CD4-positive, CD25-positive, alpha-beta regulatory T cell (primary cell): Measurements from ENCODE around the gene MAML1. TPM values are rescaled to one million over a fixed set of nuclear protein-coding genes. Genes with fewer than 3 reads are reported as not detected.

ENCODE experiments used
- ATAC-seq, 2 donors: fragments of 150-1000 bp; cut with Tn5 transposase; one replicate each; pipeline ENCODE4 v1.10.0; 2021; ENCODE audit warnings: low read depth in 2 of 2, moderate number of reproducible peaks in 2 of 2, moderate library complexity in 1 of 2
- DNase-seq, 3 donors: peaks; one replicate each; pipeline versions ENCODE4 v3.0.0 to v3.0.0-alpha.2; 2012 to 2022; ENCODE audit warnings: mixed read lengths in 1 of 3
- H3K27ac ChIP-seq: one replicate; pipeline ENCODE4 v1.7.0; 2013; ENCODE audit warnings: mild to moderate bottlenecking, low read length; ENCODE audit not compliant: insufficient read depth, poor library complexity, severe bottlenecking
- H3K27me3 ChIP-seq: one replicate; pipeline ENCODE4 v1.7.0; 2013; ENCODE audit warnings: low read length; ENCODE audit not compliant: control insufficient read depth, insufficient read depth
- H3K36me3 ChIP-seq: one replicate; pipeline ENCODE4 v1.7.0; 2013; ENCODE audit warnings: mild to moderate bottlenecking, low read length, moderate library complexity; ENCODE audit not compliant: control insufficient read depth, insufficient read depth
- H3K4me1 ChIP-seq: 2 replicates; pipeline ENCODE4 v1.7.0; 2013; ENCODE audit warnings: mild to moderate bottlenecking, low read length; ENCODE audit not compliant: insufficient read depth, control insufficient read depth, poor library complexity, severe bottlenecking
- H3K4me3 ChIP-seq: one replicate; pipeline ENCODE4 v1.7.0; 2013; ENCODE audit warnings: low read depth, mild to moderate bottlenecking, low read length, moderate library complexity
- H3K9me3 ChIP-seq, 2 experiments: 1 replicate in 1 of 2; 2 replicates in 1 of 2; pipeline ENCODE4 v1.7.0; 2013; ENCODE audit warnings: low read length in 2 of 2, mild to moderate bottlenecking in 1 of 2, moderate library complexity in 1 of 2; ENCODE audit not compliant: control insufficient read depth in 2 of 2
- H3K27ac Mint-ChIP-seq, 3 donors: one replicate each; pipeline ENCODE4 v1.8.0; 2020 to 2022; ENCODE audit warnings: mild to moderate bottlenecking in 3 of 3, mixed read lengths in 3 of 3, moderate library complexity in 2 of 3
- H3K27me3 Mint-ChIP-seq: one replicate; pipeline ENCODE4 v1.8.0; 2022; ENCODE audit warnings: mild to moderate bottlenecking, mixed read lengths
- H3K36me3 Mint-ChIP-seq: one replicate; pipeline ENCODE4 v1.8.0; 2020; ENCODE audit warnings: mixed read lengths
- H3K4me1 Mint-ChIP-seq, 4 donors: one replicate each; pipeline ENCODE4 v1.8.0; 2020 to 2022; ENCODE audit warnings: mixed read lengths in 4 of 4, mild to moderate bottlenecking in 1 of 4
- H3K4me3 Mint-ChIP-seq, 4 donors: one replicate each; pipeline ENCODE4 v1.8.0; 2020 to 2022; ENCODE audit warnings: mild to moderate bottlenecking in 4 of 4, mixed read lengths in 4 of 4, moderate library complexity in 3 of 4
- H3K9me3 Mint-ChIP-seq, 7 donors: one replicate each; pipeline ENCODE4 v1.8.0; 2020 to 2022; ENCODE audit warnings: mixed read lengths in 7 of 7, mild to moderate bottlenecking in 3 of 7, moderate library complexity in 2 of 7
- polyA plus RNA-seq, 4 donors: library from polyadenylated mRNA; unstranded; fragments of 300-500 nt; fragmentation: Illumina TruSeq; gene quantifications; one replicate each; pipeline ENCODE4 v1.2.3, GENCODE V29; 2021
- total RNA-seq: library from RNA; stranded (reverse); gene quantifications from one replicate; pipeline ENCODE4 v1.2.3, GENCODE V29; 2022

MAML1 gene
- total and polyA plus RNA-seq, 5 donors from 2014 or later, result 2.8 to 39.5 (median 4.2) TPM

- Mint-ChIP-seq H3K4me1 (peaks cover 8 to 57% (median 29%) of the 10 kb centered on the region in 4 donors), H3K4me3 (peak overlapping the region; percentile 82 to 93 (median 90)), H3K9me3 (peaks cover 0 to 2% (median 0%) of the 10 kb centered on the region in 7 donors), H3K27ac (peak overlapping the region; percentile 52 to 94 (median 90)), H3K36me3 (peaks cover 10% of the 10 kb centered on the region), H3K27me3 (peaks cover 10% of the 10 kb centered on the region)
- Histone ChIP-seq H3K27ac (peak overlapping the region; percentile 96), H3K27me3 (no peaks in the 10 kb centered on the region), H3K36me3 (peaks cover 18% of the 10 kb centered on the region), H3K9me3 (no peaks in the 10 kb centered on the region), H3K4me1 (peaks cover 53% of the 10 kb centered on the region), H3K4me3 (peak overlapping the region; percentile 43)
- ATAC-seq (peak in 1 of 2 donors; percentile 4), DNase-seq (peak; percentile 30 to 48 (median 40))
Measured at GRCh38 chr5:179819296-179820126, 86.9 kb downstream of the MAML1 start.

- H3K4me1 Mint-ChIP-seq, result peaks cover 8 to 63% (median 32%) of the 10 kb centered on the region in 4 donors
- H3K4me3 Mint-ChIP-seq, result peak overlapping the region; percentile 82 to 92 (median 88)
- DNase-seq, result no peak
- H3K9me3 Mint-ChIP-seq, result peaks cover 0 to 2% (median 0%) of the 10 kb centered on the region in 7 donors
- ATAC-seq, result no peak
- peak overlapping the region; percentile 96 for H3K27ac ChIP-seq
- peak overlapping the region; percentile 52 to 94 (median 90) for H3K27ac Mint-ChIP-seq
- peaks cover 14% of the 10 kb centered on the region for H3K36me3 Mint-ChIP-seq
- H3K4me3 ChIP-seq, result peak overlapping the region; percentile 43
- H3K36me3 ChIP-seq, result peaks cover 24% of the 10 kb centered on the region
- H3K4me1 ChIP-seq, result peaks cover 53% of the 10 kb centered on the region
- peaks cover 10% of the 10 kb centered on the region for H3K27me3 Mint-ChIP-seq
- no peaks in the 10 kb centered on the region for H3K27me3 ChIP-seq
- H3K9me3 ChIP-seq, result no peaks in the 10 kb centered on the region
Measured at GRCh38 chr5:179820127-179820482, 87.5 kb downstream of the MAML1 start.

GRCh38 chr5:179820483-179821297 lies 88.1 kb downstream of the MAML1 start, which contains the start of gene SQSTM1:
Gene SQSTM1 (plus strand): TSS chr5:179820905. CDS start chr5:179820937, 32 bp downstream.
- Mint-ChIP-seq H3K4me1 (peaks cover 8 to 65% (median 34%) of the 10 kb centered on the region in 4 donors), H3K4me3 (peak within 1 kb of the TSS; percentile 98 to 100 (median 99)), H3K27ac (peak within 1 kb of the TSS; percentile 97 to 98 (median 98)), H3K9me3 (peaks cover 0 to 2% (median 0%) of the 10 kb centered on the region in 7 donors), H3K27me3 (peaks cover 10% of the 10 kb centered on the region), H3K36me3 (peaks cover 15% of the 10 kb centered on the region)
- Histone ChIP-seq H3K4me3 (peak within 1 kb of the TSS; percentile 92), H3K4me1 (peaks cover 53% of the 10 kb centered on the region), H3K36me3 (peaks cover 30% of the 10 kb centered on the region), H3K27me3 (no peaks in the 10 kb centered on the region), H3K27ac (peak within 1 kb of the TSS; percentile 96), H3K9me3 (no peaks in the 10 kb centered on the region)
- DNase-seq (peak; percentile 77 to 84 (median 83)), ATAC-seq (peak; percentile 57 to 58)

DNA sequence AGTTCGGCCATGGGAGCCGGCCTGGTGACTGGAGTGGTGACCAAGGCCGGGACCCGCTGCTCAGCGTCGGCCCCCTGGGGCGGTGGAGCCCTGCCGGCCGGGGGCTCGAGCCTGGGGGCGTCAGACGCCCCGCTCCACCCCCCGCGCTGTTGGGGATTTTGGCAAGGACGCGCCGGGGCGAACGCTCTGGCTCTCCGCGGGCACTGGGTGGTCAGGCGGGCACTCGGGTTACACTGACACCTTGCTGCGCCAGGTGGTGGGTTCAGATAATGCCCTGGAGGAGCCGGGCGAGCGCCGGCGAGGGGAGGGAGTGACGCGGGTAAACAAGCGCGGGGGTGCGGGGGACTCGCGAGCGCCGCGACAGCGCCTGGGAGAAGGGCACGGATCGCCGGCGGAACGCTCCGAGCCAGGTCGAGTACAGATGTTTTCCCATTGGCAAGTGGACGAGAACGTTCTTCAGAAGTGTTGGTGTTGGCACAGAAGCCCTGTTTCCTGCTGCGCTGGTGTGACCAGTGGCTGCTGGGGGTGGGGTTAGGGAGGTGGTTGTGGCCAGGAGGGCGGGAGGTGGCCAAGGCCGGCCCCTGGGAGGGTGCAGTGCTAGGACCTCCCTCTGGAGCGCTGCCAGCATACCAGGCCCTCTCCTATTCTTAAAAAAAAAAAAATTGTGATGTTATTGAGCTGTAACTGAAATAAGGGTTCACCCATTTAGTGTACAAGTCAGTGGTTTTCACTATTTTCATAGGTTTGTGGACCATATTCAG lies 88.9 kb downstream of the MAML1 start:
- no peaks in the 10 kb centered on the region for H3K27me3 ChIP-seq
- Mint-ChIP-seq H3K4me3 (peak overlapping the region; percentile 98 to 100 (median 99)), H3K27me3 (peaks cover 10% of the 10 kb centered on the region), H3K27ac (peak overlapping the region; percentile 97 to 98 (median 98)), H3K9me3 (peaks cover 0 to 2% (median 0%) of the 10 kb centered on the region in 7 donors), H3K4me1 (peaks cover 8 to 63% (median 33%) of the 10 kb centered on the region in 4 donors), H3K36me3 (peaks cover 15% of the 10 kb centered on the region)
- H3K36me3 ChIP-seq, result peaks cover 33% of the 10 kb centered on the region
- DNase-seq (peak; percentile 84 to 90 (median 87)), ATAC-seq (peak; percentile 59 to 60)
- H3K9me3 ChIP-seq, result no peaks in the 10 kb centered on the region
- peak overlapping the region; percentile 92 for H3K4me3 ChIP-seq
- peaks cover 52% of the 10 kb centered on the region for H3K4me1 ChIP-seq
- H3K27ac ChIP-seq, result peak overlapping the region; percentile 96

DNA sequence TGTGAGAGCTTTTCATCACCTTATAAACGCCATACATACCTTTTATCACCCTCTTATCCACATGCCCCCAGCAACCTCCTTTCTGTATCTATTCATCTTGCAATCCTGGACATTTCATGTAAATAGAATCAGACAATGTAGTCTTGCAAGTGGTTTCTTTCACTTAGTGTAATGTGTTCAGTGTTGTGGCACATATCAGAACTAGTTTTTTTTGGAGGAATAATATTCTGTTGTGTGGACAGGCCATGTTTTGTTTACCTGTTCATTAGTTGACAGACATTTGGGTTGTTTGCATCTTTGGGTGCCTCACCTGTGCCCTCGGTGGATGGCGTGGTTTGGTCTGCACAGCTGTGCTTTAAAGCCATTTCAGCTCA lies 89.4 kb downstream of the MAML1 start:
- peaks cover 10% of the 10 kb centered on the region for H3K27me3 Mint-ChIP-seq
- H3K4me1 ChIP-seq, result peaks cover 46% of the 10 kb centered on the region
- H3K4me3 Mint-ChIP-seq, result peak overlapping the region; percentile 98 to 100 (median 99)
- H3K9me3 ChIP-seq, result no peaks in the 10 kb centered on the region
- ATAC-seq, result no peak
- peak overlapping the region; percentile 92 for H3K4me3 ChIP-seq
- H3K27ac Mint-ChIP-seq, result peak overlapping the region in 2 of 3 donors; percentile 98
- H3K4me1 Mint-ChIP-seq, result peaks cover 8 to 66% (median 35%) of the 10 kb centered on the region in 4 donors
- peaks cover 38% of the 10 kb centered on the region for H3K36me3 ChIP-seq
- H3K9me3 Mint-ChIP-seq, result peaks cover 0 to 2% (median 0%) of the 10 kb centered on the region in 7 donors
- H3K27me3 ChIP-seq, result no peaks in the 10 kb centered on the region
- peak overlapping the region; percentile 96 for H3K27ac ChIP-seq
- DNase-seq, result no peak
- peaks cover 15% of the 10 kb centered on the region for H3K36me3 Mint-ChIP-seq

GRCh38 chr5:179822444-179822990 lies 89.9 kb downstream of the MAML1 start:
- no peak for ATAC-seq
- peaks cover 16% of the 10 kb centered on the region for H3K36me3 Mint-ChIP-seq
- Histone ChIP-seq H3K27ac (peak overlapping the region; percentile 96), H3K9me3 (no peaks in the 10 kb centered on the region), H3K27me3 (no peaks in the 10 kb centered on the region), H3K4me1 (peaks cover 42% of the 10 kb centered on the region), H3K4me3 (peak overlapping the region; percentile 92), H3K36me3 (peaks cover 40% of the 10 kb centered on the region)
- peak overlapping the region in 2 of 3 donors; percentile 98 for H3K27ac Mint-ChIP-seq
- H3K9me3 Mint-ChIP-seq, result peaks cover 0 to 2% (median 0%) of the 10 kb centered on the region in 7 donors
- peaks cover 8 to 65% (median 33%) of the 10 kb centered on the region in 4 donors for H3K4me1 Mint-ChIP-seq
- DNase-seq, result no peak
- H3K27me3 Mint-ChIP-seq, result peaks cover 10% of the 10 kb centered on the region
- H3K4me3 Mint-ChIP-seq, result peak overlapping the region; percentile 98 to 100 (median 99)
